Measurements from ENCODE around the gene FBRSL1.

GRCh38 chr12:132458846-132459641, 30.9 kb upstream of the FBRSL1 start:
- TF ChIP-seq SIN3A (IDR thresholded peaks at IDR 0.05; ENCODE audit: borderline replicate concordance in 2 of 2, control insufficient read depth in 1 of 2, low read depth in 2 of 2, low read length in 2 of 2) (no peak), CTCF (IDR thresholded peaks at IDR 0.05 in 2 of 3, conservative IDR thresholded peaks at IDR 0.05 in 1 of 3; ENCODE audit: insufficient read depth in 2 of 3, low read depth in 1 of 3, low read length in 3 of 3) (no peak), MAFK (IDR thresholded peaks at IDR 0.05; ENCODE audit: low read length) (no peak), NR3C1 (CRISPR knock-in tag; IDR thresholded peaks at IDR 0.05) (no peak), ZNF644 (tag; IDR thresholded peaks at IDR 0.05; ENCODE audit: low read depth) (no peak), GABPA (tag; conservative IDR thresholded peaks at IDR 0.05; ENCODE audit: low read depth) (no peak), KAT2B (IDR thresholded peaks at IDR 0.05; ENCODE audit: low read depth, low read length) (no peak)
